Aorta (tissue), 5 donors: ENCODE measurements around the gene ELP4. TPM values are rescaled to one million over a fixed set of nuclear protein-coding genes. Genes with fewer than 3 reads are reported as not detected.

Experiments used
- ATAC-seq: fragments of 200-7000 bp; cut with Tn5 transposase; one replicate; pipeline ENCODE4 v1.9.1; 2022; ENCODE audit warnings: moderate library complexity; ENCODE audit not compliant: low FRiP score
- DNase-seq, 2 donors: peaks; one replicate each; pipeline ENCODE4 v3.0.0-alpha.2; 2020
- H3K27ac ChIP-seq, 2 donors: one replicate each; pipeline ENCODE4 v1.5.1; 2013; ENCODE audit warnings: low read length in 2 of 2, mild to moderate bottlenecking in 2 of 2, moderate library complexity in 2 of 2, control low read depth in 1 of 2, inconsistent platforms in 1 of 2, low read depth in 1 of 2
- H3K27me3 ChIP-seq, 2 donors: one replicate each; pipeline ENCODE4 v1.6.1; 2013; ENCODE audit warnings: control low read depth in 1 of 2, low read length in 1 of 2, mild to moderate bottlenecking in 1 of 2, moderate library complexity in 1 of 2; ENCODE audit not compliant: insufficient read depth in 2 of 2, control insufficient read depth in 1 of 2
- H3K36me3 ChIP-seq, 2 donors: one replicate each; pipeline ENCODE4 v1.6.1; 2013; ENCODE audit warnings: control low read depth in 1 of 2, low read length in 1 of 2, mild to moderate bottlenecking in 1 of 2; ENCODE audit not compliant: insufficient read depth in 2 of 2, control insufficient read depth in 1 of 2
- H3K4me1 ChIP-seq, 2 donors: one replicate each; pipeline ENCODE4 v1.6.1; 2013; ENCODE audit warnings: low read length in 2 of 2, control low read depth in 1 of 2, mild to moderate bottlenecking in 1 of 2, moderate library complexity in 1 of 2; ENCODE audit not compliant: insufficient read depth in 2 of 2, control insufficient read depth in 1 of 2
- H3K4me3 ChIP-seq, 2 donors: one replicate each; pipeline ENCODE4 v1.5.1; 2013; ENCODE audit warnings: low read length in 2 of 2, control low read depth in 1 of 2, mild to moderate bottlenecking in 1 of 2
- H3K9me3 ChIP-seq: one replicate; pipeline ENCODE4 v1.6.1; 2013; ENCODE audit warnings: mild to moderate bottlenecking, low read length; ENCODE audit not compliant: control insufficient read depth
- WGBS, 2 donors: extraction: QIAGEN DNeasy Blood & Tissue Kit; methylation state at CpG; one replicate each; pipeline ENCODE4 v1.1.7; 2013; 5-methylcytosine and 5-hydroxymethylcytosine counted together
- intact Hi-C, 2 donors: fragments of 100-400 bp; cut with DNase I; formaldehyde crosslinking; loops; one replicate each; pipeline versions ENCODE4 v1.14.2 to v1.15.0; 2022
- polyA plus RNA-seq, 2 donors: library from polyadenylated mRNA; stranded (reverse); fragments of 200-250 nt; gene quantifications; one replicate each; pipeline ENCODE4 v1.2.3, GENCODE V29; 2013
- total RNA-seq, 2 donors: library from RNA; stranded (reverse); fragmentation: NEBNext Ultra II Directional; extraction: Animal tissue kit (Norgen Biotek cat#: 25700); gene quantifications; one replicate each; pipeline ENCODE4 v1.2.1, GENCODE V29; 2021
- donor health status: healthy with polysubstance abuse.
- donor health status: Bipolar disorder and iron deficiency.
- donor health status: DM: no; HTN: no; CAD: no.
- donor health status: DM: no; HTN: no; CAD: no.
- donor health status: DM: yes; HTN: yes; CAD: no.

ELP4 gene
- total and polyA plus RNA-seq, 4 donors: 6.8 to 17.9 (median 11.4) TPM

- ATAC-seq (no peak), DNase-seq (no peak)
- intact Hi-C loops: no loop called here
- H3K9me3 ChIP-seq: peaks cover 1% of the 10 kb centered on the region
- H3K27me3 ChIP-seq: no peaks in the 10 kb centered on the region
- no peaks in the 10 kb centered on the region for H3K36me3 ChIP-seq
- no peaks in the 10 kb centered on the region for H3K4me1 ChIP-seq
- H3K4me3 ChIP-seq: no peak overlapping the region
- H3K27ac ChIP-seq: no peak overlapping the region
Measured at GRCh38 chr11:31521497-31522150, 12.1 kb downstream of the ELP4 start.

- ATAC-seq: no peak
- Histone ChIP-seq H3K4me1 (no peaks in the 10 kb centered on the region), H3K36me3 (no peaks in the 10 kb centered on the region), H3K27me3 (no peaks in the 10 kb centered on the region), H3K9me3 (no peaks in the 10 kb centered on the region), H3K27ac (no peak overlapping the region), H3K4me3 (no peak overlapping the region)
- intact Hi-C loops: no loop called here
- DNase-seq: no peak
- 93 to 94% methylated on average over 2 of the region's 2 CpGs for WGBS, 2 donors
Measured at GRCh38 chr11:31529189-31529588, 19.6 kb downstream of the ELP4 start.

DNA sequence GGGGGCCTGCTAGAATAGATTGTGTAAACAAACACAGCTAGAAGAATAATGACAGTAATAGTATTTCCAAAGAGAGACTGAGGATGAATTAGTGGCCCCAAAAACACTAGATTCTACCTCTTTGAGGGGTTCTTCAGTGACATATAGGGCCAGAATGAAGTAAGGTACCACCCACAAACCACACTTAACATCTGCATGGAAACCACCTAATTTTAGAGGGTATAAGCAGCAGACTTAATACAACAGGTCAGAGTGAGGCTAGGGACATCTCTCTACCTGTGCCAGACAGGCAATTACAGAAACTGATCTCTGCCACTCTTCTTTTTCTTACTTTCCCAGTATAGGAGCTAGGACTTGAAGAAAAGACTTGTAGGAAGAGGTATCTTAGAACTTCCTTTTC lies 20.1 kb downstream of the ELP4 start:
- Histone ChIP-seq H3K27me3 (no peaks in the 10 kb centered on the region), H3K4me3 (no peak overlapping the region), H3K27ac (no peak overlapping the region), H3K36me3 (no peaks in the 10 kb centered on the region), H3K4me1 (no peaks in the 10 kb centered on the region), H3K9me3 (no peaks in the 10 kb centered on the region)
- DNase-seq (no peak), ATAC-seq (no peak)
- intact Hi-C loops: no loop called here

- Histone ChIP-seq H3K9me3 (no peaks in the 10 kb centered on the region), H3K4me3 (no peak overlapping the region), H3K27me3 (no peaks in the 10 kb centered on the region), H3K27ac (no peak overlapping the region), H3K36me3 (peaks cover 0 to 3% of the 10 kb centered on the region in 2 donors), H3K4me1 (no peaks in the 10 kb centered on the region)
- intact Hi-C loops: no loop called here
- ATAC-seq (no peak), DNase-seq (no peak)
- WGBS, 2 donors: 88 to 91% methylated on average over 1 of the region's 1 CpG
Measured at GRCh38 chr11:31531293-31531692, 21.7 kb downstream of the ELP4 start.

GRCh38 chr11:31535479-31535878 lies 25.9 kb downstream of the ELP4 start:
- Histone ChIP-seq H3K36me3 (peaks cover 0 to 3% of the 10 kb centered on the region in 2 donors), H3K27ac (no peak overlapping the region), H3K4me3 (no peak overlapping the region), H3K9me3 (no peaks in the 10 kb centered on the region), H3K4me1 (no peaks in the 10 kb centered on the region), H3K27me3 (no peaks in the 10 kb centered on the region)
- intact Hi-C loops: no loop called here
- no peak for DNase-seq
- ATAC-seq: no peak
- whole genome bisulfite sequencing, 2 donors: 82 to 85% methylated on average over 4 of the region's 4 CpGs

GRCh38 chr11:31542862-31543261 lies 33.3 kb downstream of the ELP4 start:
- Histone ChIP-seq H3K9me3 (no peaks in the 10 kb centered on the region), H3K4me1 (no peaks in the 10 kb centered on the region), H3K4me3 (no peak overlapping the region), H3K27ac (no peak overlapping the region), H3K27me3 (no peaks in the 10 kb centered on the region), H3K36me3 (peaks cover 0 to 4% of the 10 kb centered on the region in 2 donors)
- intact Hi-C loops: no loop called here
- DNase-seq: no peak
- ATAC-seq: no peak

DNA sequence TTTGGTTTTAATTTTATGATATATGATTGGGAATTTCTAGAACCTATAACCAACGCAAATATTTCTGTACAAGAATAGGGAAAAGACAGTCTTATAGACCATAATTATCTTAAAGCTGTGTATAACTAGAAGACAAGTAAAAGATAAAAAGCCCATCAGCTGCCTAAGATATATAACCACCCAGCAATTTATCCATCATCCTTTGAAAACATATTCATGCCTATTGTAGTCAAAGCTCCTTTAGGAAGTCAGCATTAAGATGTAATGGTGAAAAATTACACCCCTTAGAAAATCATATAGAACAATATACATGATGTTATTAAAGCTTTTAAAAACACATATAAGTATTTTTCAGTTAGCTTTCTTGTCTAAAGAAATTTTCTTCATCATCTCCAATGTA lies 46.4 kb downstream of the ELP4 start:
- no peak overlapping the region for H3K27ac ChIP-seq
- no peaks in the 10 kb centered on the region for H3K27me3 ChIP-seq
- no peaks in the 10 kb centered on the region for H3K36me3 ChIP-seq
- ATAC-seq (no peak), DNase-seq (no peak)
- no peaks in the 10 kb centered on the region for H3K4me1 ChIP-seq
- intact Hi-C loops: no loop called here
- no peaks in the 10 kb centered on the region for H3K9me3 ChIP-seq
- H3K4me3 ChIP-seq: no peak overlapping the region
- 90 to 95% methylated on average over 1 of the region's 1 CpG for WGBS, 2 donors

DNA sequence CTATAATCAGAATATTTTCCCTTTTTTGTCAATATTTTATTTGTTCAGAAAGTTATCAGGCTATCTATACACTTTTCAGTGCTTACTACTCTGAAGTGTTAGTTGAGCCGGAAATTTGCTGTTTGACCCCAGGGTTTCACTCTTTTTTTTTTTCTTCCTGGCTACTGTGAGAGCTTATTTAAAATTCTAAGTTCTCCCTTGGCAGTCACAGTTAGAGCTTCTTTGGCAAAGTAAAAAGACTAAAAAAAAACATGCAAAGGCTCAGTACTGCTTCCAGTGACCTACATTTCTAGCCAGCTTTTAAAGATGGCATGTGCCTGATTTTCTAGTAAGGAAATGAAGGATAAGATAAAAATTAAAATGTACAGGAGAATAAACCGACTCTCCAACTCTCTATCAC lies 48.4 kb downstream of the ELP4 start:
- 4 to 6% methylated on average over 2 of the region's 2 CpGs for WGBS, 2 donors
- Histone ChIP-seq H3K9me3 (no peaks in the 10 kb centered on the region), H3K27ac (no peak overlapping the region), H3K4me1 (no peaks in the 10 kb centered on the region), H3K4me3 (no peak overlapping the region), H3K36me3 (no peaks in the 10 kb centered on the region), H3K27me3 (no peaks in the 10 kb centered on the region)
- ATAC-seq (no peak), DNase-seq (no peak)
- intact Hi-C loops: no loop called here

DNA sequence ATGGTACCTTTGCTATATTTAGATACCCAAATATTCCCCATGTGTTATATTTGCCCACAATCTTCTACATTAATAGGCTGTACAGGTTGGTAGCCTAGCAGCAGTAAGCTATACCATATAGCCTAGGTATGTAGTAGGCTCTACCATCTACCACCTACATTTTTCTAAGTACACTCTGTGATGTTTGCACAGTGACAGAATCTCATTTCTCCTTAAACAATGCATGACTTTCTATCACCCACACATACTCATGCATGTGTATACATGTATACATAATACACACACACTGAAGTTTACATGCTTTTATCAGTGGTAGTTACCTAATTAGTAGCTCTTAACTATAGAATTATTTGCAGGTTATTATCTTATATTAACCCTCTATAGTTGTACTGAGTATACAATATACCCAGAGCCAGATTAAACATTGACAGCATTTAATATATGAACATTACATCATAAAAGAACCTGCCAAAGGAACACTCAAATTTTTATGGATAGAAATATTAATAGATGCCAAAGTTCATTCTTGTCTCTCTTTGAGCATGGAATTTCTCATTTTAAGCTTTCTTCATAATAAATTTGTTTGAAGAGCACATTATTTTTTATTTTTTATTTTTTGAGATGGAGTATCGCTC lies 51.4 kb downstream of the ELP4 start:
- intact Hi-C loops: no loop called here
- Histone ChIP-seq H3K27me3 (no peaks in the 10 kb centered on the region), H3K4me1 (no peaks in the 10 kb centered on the region), H3K4me3 (no peak overlapping the region), H3K27ac (no peak overlapping the region), H3K9me3 (no peaks in the 10 kb centered on the region), H3K36me3 (no peaks in the 10 kb centered on the region)
- no peak for DNase-seq
- WGBS, 2 donors: 100% methylated on average over 1 of the region's 1 CpG
- ATAC-seq: no peak
